ENCODE data around the gene PRB2. TPM values are rescaled to one million over a fixed set of nuclear protein-coding genes. Genes with fewer than 3 reads are reported as not detected.

The PRB2 gene
- total RNA-seq = not detected in 2 replicates

GRCh38 chr12:11395467-11395866 lies at the start of gene PRB2:
Gene PRB2, minus strand, starts transcription at chr12:11395567. Its CDS starts 38 bp downstream, at chr12:11395529.

Other genes starting within 250 kb of the PRB2 start
- gene SMIM10L1, start 224.4 kb downstream of the PRB2 start, total RNA-seq = 6.6 and 9.2 TPM in 2 replicates
- not detected in 2 replicates for gene TAS2R42, start 208.6 kb downstream of the PRB2 start, total RNA-seq
- not detected in 2 replicates for gene PRB3, start 125.9 kb downstream of the PRB2 start, total RNA-seq
- not detected in 2 replicates for gene PRB4, start 85.1 kb downstream of the PRB2 start, total RNA-seq

Data from mammary microvascular endothelial cell (primary cell).